GM12878 (cell line): ENCODE measurements around the gene IRGM. TPM values are rescaled to one million over a fixed set of nuclear protein-coding genes. Genes with fewer than 3 reads are reported as not detected.

Experiments
- ATAC-seq: fragments of 200-7000 bp; cut with Tn5 transposase; 3 replicates; pipeline ENCODE4 v1.9.1; 2020; ENCODE audit warnings: mild to moderate bottlenecking, moderate library complexity
- BruUV-seq: library from RNA; stranded (reverse); fragments of 400-500 nt; replicated peaks from 2 replicates; lab custom pipeline; 2021; lab: Mats Ljungman, UMichigan
- CTCF ChIA-PET: fragments of 300-600 bp; sonication (Branson Sonifier 250); formaldehyde crosslinking; extraction: SDS; loops from one replicate; lab custom pipeline; 2021; ENCODE audit warnings: inconsistent platforms; lab: Yijun Ruan, JAX
- POLR2A ChIA-PET: fragments of 350-600 bp; formaldehyde crosslinking; extraction: SDS; loops from one replicate; lab custom pipeline; 2021; ENCODE audit warnings: inconsistent platforms; lab: Charles Lee
- RAD21 ChIA-PET: fragments of 300-600 bp; sonication (Branson Sonifier 250); formaldehyde crosslinking; loops from one replicate; lab custom pipeline; 2023; ENCODE audit warnings: antibody characterized with exemption; ENCODE audit not compliant: unreplicated experiment; lab: Charles Lee
- SMC1A ChIA-PET: fragments of 300-600 bp; sonication (Branson Sonifier 250); formaldehyde crosslinking; loops from one replicate; lab custom pipeline; 2023; ENCODE audit not compliant: unreplicated experiment, uncharacterized antibody; lab: Charles Lee
- DNase-seq: peaks from one replicate; pipeline ENCODE4 v3.0.0-alpha.2; 2011; ENCODE audit warnings: low read depth, low spot score
- FAIRE-seq: peaks from 3 replicates; lab custom pipeline; 2011; peaks lifted over from hg19 to GRCh38; lab: Jason Lieb, UNC
- H2AFZ ChIP-seq: 2 replicates; pipeline ENCODE4 v1.6.0; 2011; ENCODE audit warnings: low read depth, low read length, control low read depth; ENCODE audit not compliant: control insufficient read depth
- H3K27ac ChIP-seq: 2 replicates; pipeline ENCODE4 v1.5.1; 2011; ENCODE audit warnings: control low read depth; ENCODE audit not compliant: control insufficient read depth, insufficient read depth
- H3K27me3 ChIP-seq, 2 experiments: replicated peaks in 1 of 2; 2 replicates each; pipeline versions ENCODE4 v1.6.0 to v1.6.1; 2011; ENCODE audit warnings: low read length in 1 of 2; ENCODE audit not compliant: control insufficient read depth in 2 of 2, insufficient read depth in 2 of 2
- H3K36me3 ChIP-seq, 2 experiments: 2 replicates each; pipeline ENCODE4 v1.5.1; 2011; ENCODE audit warnings: low read length in 1 of 2; ENCODE audit not compliant: control insufficient read depth in 2 of 2, insufficient read depth in 2 of 2
- H3K4me1 ChIP-seq: 2 replicates; pipeline ENCODE4 v1.6.1; 2011; ENCODE audit warnings: mild to moderate bottlenecking, low read length, moderate library complexity, mixed read lengths; ENCODE audit not compliant: control insufficient read depth, insufficient read depth
- H3K4me2 ChIP-seq: 2 replicates; pipeline ENCODE4 v1.6.0; 2011; ENCODE audit warnings: control low read depth; ENCODE audit not compliant: control insufficient read depth, insufficient read depth
- H3K4me3 ChIP-seq: fragments of 200-600 bp; sonication (generic); 2 replicates; pipeline ENCODE4 v1.5.1; 2016
- H3K79me2 ChIP-seq: 2 replicates; pipeline ENCODE4 v1.6.0; 2011; ENCODE audit warnings: low read length; ENCODE audit not compliant: control insufficient read depth, insufficient read depth
- H3K9ac ChIP-seq: 2 replicates; pipeline ENCODE4 v1.8.0; 2011; ENCODE audit warnings: low read length, control low read depth, mixed read lengths; ENCODE audit not compliant: control insufficient read depth, insufficient read depth
- H3K9me3 ChIP-seq: replicated peaks from 3 replicates; pipeline ENCODE4 v1.5.1; 2011; ENCODE audit warnings: mild to moderate bottlenecking, low read length; ENCODE audit not compliant: control insufficient read depth, insufficient read depth
- H4K20me1 ChIP-seq: 2 replicates; pipeline ENCODE4 v1.6.0; 2011; ENCODE audit not compliant: control insufficient read depth, insufficient read depth
- CHD1 ChIP-seq: IDR thresholded peaks from 2 replicates; pipeline ENCODE4 v1.6.1; 2012; ENCODE audit warnings: low read depth, low read length, improper control_type of control experiment
- CUX1 ChIP-seq: IDR thresholded peaks from 2 replicates; pipeline ENCODE4 v1.6.1; 2012; ENCODE audit warnings: improper control_type of control experiment, low read depth, low read length; ENCODE audit not compliant: insufficient replicate concordance
- HDGF ChIP-seq: fragments of 450-650 bp; IDR thresholded peaks from 2 replicates; pipeline ENCODE4 v1.6.1; 2016; ENCODE audit warnings: antibody characterized with exemption
- MAX ChIP-seq: IDR thresholded peaks from 2 replicates; pipeline ENCODE4 v1.6.1; 2012; ENCODE audit warnings: low read depth, low read length, improper control_type of control experiment
- NRF1 ChIP-seq: conservative IDR thresholded peaks from 2 replicates; pipeline ENCODE4 v1.6.1; 2011; ENCODE audit warnings: mild to moderate bottlenecking, low read depth, low read length, improper control_type of control experiment
- in situ Hi-C: fragments of 300-500 bp; cut with MboI; formaldehyde crosslinking; loops from 9 replicates; pipeline ENCODE4 v1.14.3; 2018; ENCODE audit warnings: mixed read lengths
- intact Hi-C: fragments of 100-400 bp; cut with micrococcal nuclease; formaldehyde crosslinking; loops from one replicate; pipeline ENCODE4 v1.14.2; 2022; ENCODE audit not compliant: unreplicated experiment
- polyA plus RNA-seq, 11 experiments: library from polyadenylated mRNA; depleted of rRNA in 4 of 11; unstranded in 6 of 11; stranded (reverse) in 5 of 11; fragments of >200 nt; fragmentation: Nextera tagmentation in 4 of 11; fragmentation: Illumina TruSeq in 1 of 11; extraction: Ambion mirVana in 4 of 11; extraction: Trizol in 1 of 11; gene quantifications; 1 replicate in 1 of 11; 2 replicates in 10 of 11; pipeline versions ENCODE4 v1.2.1 to v1.2.3, GENCODE V29; 2011 to 2016; ENCODE audit warnings: inconsistent platforms in 2 of 11, missing spikeins in 2 of 11, low read depth in 1 of 11
- total RNA-seq, 4 experiments: library from RNA; depleted of rRNA in 3 of 4; stranded (reverse); fragments of >200 nt in 3 of 4; fragmentation: Illumina TruSeq in 1 of 4; extraction: Trizol in 1 of 4; gene quantifications; 2 replicates each; pipeline versions ENCODE4 v1.2.1 to v1.2.3, GENCODE V29; 2013 to 2021
- TF ChIP-seq, protein P1 (sequence below): fragments of 450-650 bp; IDR thresholded peaks from 2 replicates; pipeline ENCODE4 v1.6.1; 2017; ENCODE audit warnings: antibody characterized with exemption, mild to moderate bottlenecking, moderate library complexity
- TF ChIP-seq, protein P2 (sequence below): fragments of 450-650 bp; IDR thresholded peaks from 2 replicates; pipeline ENCODE4 v1.6.1; 2017; ENCODE audit warnings: mild to moderate bottlenecking, moderate library complexity

The IRGM gene
- total and polyA plus RNA-seq, 10 of the 15 experiments (the other 5 are each of a cell fraction or from before 2014, with no cell fraction given), result 0.11 to 0.38 (median 0.27) TPM; not detected in 2

GRCh38 chr5:150809363-150809762 is 37.0 kb upstream of the IRGM start (continued):
- TF ChIP-seq CUX1, result no peak

GRCh38 chr5:150815010-150815409 is 31.3 kb upstream of the IRGM start:
- Histone ChIP-seq H2AFZ (no peak overlapping the region), H3K9me3 (no peaks in the 10 kb centered on the region; the same call in 2 of the 3 replicates), H4K20me1 (no peaks in the 10 kb centered on the region), H3K4me3 (no peak overlapping the region), H3K4me2 (no peak overlapping the region), H3K27me3 (no peaks in the 10 kb centered on the region), H3K9ac (no peak overlapping the region), H3K4me1 (no peaks in the 10 kb centered on the region), H3K27ac (no peak overlapping the region), H3K79me2 (no peaks in the 10 kb centered on the region), H3K36me3 (no peaks in the 10 kb centered on the region)
- no TSS peak for BruUV-seq
- TF ChIP-seq, protein P1, sequence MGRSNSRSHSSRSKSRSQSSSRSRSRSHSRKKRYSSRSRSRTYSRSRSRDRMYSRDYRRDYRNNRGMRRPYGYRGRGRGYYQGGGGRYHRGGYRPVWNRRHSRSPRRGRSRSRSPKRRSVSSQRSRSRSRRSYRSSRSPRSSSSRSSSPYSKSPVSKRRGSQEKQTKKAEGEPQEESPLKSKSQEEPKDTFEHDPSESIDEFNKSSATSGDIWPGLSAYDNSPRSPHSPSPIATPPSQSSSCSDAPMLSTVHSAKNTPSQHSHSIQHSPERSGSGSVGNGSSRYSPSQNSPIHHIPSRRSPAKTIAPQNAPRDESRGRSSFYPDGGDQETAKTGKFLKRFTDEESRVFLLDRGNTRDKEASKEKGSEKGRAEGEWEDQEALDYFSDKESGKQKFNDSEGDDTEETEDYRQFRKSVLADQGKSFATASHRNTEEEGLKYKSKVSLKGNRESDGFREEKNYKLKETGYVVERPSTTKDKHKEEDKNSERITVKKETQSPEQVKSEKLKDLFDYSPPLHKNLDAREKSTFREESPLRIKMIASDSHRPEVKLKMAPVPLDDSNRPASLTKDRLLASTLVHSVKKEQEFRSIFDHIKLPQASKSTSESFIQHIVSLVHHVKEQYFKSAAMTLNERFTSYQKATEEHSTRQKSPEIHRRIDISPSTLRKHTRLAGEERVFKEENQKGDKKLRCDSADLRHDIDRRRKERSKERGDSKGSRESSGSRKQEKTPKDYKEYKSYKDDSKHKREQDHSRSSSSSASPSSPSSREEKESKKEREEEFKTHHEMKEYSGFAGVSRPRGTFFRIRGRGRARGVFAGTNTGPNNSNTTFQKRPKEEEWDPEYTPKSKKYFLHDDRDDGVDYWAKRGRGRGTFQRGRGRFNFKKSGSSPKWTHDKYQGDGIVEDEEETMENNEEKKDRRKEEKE, result no peak
- no peak for TF ChIP-seq NRF1
- TF ChIP-seq, protein P2, sequence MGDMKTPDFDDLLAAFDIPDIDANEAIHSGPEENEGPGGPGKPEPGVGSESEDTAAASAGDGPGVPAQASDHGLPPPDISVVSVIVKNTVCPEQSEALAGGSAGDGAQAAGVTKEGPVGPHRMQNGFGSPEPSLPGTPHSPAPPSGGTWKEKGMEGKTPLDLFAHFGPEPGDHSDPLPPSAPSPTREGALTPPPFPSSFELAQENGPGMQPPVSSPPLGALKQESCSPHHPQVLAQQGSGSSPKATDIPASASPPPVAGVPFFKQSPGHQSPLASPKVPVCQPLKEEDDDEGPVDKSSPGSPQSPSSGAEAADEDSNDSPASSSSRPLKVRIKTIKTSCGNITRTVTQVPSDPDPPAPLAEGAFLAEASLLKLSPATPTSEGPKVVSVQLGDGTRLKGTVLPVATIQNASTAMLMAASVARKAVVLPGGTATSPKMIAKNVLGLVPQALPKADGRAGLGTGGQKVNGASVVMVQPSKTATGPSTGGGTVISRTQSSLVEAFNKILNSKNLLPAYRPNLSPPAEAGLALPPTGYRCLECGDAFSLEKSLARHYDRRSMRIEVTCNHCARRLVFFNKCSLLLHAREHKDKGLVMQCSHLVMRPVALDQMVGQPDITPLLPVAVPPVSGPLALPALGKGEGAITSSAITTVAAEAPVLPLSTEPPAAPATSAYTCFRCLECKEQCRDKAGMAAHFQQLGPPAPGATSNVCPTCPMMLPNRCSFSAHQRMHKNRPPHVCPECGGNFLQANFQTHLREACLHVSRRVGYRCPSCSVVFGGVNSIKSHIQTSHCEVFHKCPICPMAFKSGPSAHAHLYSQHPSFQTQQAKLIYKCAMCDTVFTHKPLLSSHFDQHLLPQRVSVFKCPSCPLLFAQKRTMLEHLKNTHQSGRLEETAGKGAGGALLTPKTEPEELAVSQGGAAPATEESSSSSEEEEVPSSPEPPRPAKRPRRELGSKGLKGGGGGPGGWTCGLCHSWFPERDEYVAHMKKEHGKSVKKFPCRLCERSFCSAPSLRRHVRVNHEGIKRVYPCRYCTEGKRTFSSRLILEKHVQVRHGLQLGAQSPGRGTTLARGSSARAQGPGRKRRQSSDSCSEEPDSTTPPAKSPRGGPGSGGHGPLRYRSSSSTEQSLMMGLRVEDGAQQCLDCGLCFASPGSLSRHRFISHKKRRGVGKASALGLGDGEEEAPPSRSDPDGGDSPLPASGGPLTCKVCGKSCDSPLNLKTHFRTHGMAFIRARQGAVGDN, result no peak
- TF ChIP-seq HDGF, result no peak
- TF ChIP-seq CHD1, result no peak
- TF ChIP-seq MAX, result no peak
- ATAC-seq (no peak), DNase-seq (no peak), FAIRE-seq (no peak)
- ChIA-PET CTCF (interaction anchor here (1.2 kb wide), 1 partner anchor 13 kb away, joined by 4 read pairs; no protein-coding TSS in a partner anchor), SMC1A (interaction anchor here (0.8 kb wide), 1 partner anchor 15 kb away, joined by 3 read pairs; no protein-coding TSS in a partner anchor), POLR2A (interaction anchor here (0.6 kb wide), 1 partner anchor 74 kb away, joined by 5 read pairs; no protein-coding TSS in a partner anchor), RAD21 (no interaction called here)
- intact Hi-C loops (no loop called here), in situ Hi-C loops (no loop called here)
